Right renal cortex interstitium (tissue), 3 donors: ENCODE data around the gene SLC25A26. TPM values are rescaled to one million over a fixed set of nuclear protein-coding genes. Genes with fewer than 3 reads are reported as not detected.

Experiments used
- DNase-seq, 3 donors: peaks; one replicate each; pipeline ENCODE4 v3.0.0-alpha.2; 2013; ENCODE audit warnings: low read depth in 3 of 3, low spot score in 2 of 3
- polyA plus RNA-seq, 3 donors: library from polyadenylated mRNA; unstranded; fragments of 120-200 nt; gene quantifications; one replicate each; pipeline ENCODE4 v1.2.1, GENCODE V29; 2013; ENCODE audit not compliant: insufficient read length in 3 of 3

Gene SLC25A26, protein sequence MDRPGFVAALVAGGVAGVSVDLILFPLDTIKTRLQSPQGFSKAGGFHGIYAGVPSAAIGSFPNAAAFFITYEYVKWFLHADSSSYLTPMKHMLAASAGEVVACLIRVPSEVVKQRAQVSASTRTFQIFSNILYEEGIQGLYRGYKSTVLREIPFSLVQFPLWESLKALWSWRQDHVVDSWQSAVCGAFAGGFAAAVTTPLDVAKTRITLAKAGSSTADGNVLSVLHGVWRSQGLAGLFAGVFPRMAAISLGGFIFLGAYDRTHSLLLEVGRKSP
- polyA plus RNA-seq, result 10 to 100 TPM; 21.6 to 29.8 (median 26.0) TPM

DNA sequence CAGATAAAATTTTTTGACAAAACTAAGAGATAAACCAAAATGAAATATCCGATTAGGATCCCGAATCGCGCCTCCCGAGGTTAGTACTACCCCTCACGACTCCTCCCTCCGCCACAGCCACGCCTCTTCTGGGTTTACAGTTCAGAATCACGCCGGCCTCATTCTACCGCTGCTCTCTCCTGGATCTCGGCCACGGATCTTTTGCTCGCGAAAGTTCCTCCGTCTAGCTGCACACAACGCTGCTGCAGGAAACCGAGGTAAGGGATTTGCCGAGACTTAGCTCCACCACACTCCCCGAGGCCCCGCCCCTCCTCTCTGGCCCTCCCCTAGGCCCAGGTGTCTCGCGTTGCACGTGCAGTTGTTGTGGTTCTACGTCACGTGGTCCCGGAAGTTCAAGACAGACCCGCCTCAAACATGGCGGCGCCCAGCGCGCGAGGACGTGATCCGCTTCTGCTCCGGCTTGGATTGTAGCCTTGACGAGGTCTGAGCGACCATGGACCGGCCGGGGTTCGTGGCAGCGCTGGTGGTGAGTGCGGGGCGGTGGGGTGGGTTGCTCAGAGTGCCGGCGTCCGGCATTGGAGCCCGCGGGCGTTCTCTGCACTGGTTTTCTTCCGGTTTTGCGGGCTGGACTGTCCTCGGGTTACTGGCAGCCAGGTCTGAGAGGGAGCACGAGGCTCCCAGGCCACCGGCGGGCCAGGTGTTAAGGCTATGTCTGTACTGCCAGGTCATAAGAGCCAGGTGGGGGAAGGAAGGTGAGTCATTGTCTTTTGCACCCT is at the start of gene SLC25A26:
Gene SLC25A26, plus strand, starts transcription at position 400 of the 776 bp plus-strand sequence. Its CDS starts 94 bp downstream, at position 494.
- DNase-seq, result peak; percentile 88 to 96 (median 91)

DNA sequence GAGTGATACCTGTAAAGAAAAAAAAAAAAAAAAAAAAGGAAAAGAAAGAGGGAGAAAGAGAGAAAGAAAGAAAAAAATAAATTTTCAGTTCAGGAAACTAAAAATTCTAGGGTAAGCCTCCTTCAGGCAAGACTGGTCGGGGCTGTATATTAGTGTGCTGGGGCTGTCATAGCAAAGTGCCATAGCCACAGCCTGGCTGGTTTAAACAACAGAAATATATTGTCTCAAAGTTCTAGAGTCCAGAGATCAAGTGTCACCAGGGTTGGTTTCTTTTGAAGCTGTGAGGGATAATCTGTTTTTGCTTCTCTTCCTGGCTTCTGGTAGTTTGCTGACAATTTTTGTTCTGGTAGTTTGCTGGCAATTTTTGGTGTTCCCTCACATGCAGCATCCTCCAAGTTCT is 48.4 kb upstream of the SLC25A26 start:
- no peak for DNase-seq

DNA sequence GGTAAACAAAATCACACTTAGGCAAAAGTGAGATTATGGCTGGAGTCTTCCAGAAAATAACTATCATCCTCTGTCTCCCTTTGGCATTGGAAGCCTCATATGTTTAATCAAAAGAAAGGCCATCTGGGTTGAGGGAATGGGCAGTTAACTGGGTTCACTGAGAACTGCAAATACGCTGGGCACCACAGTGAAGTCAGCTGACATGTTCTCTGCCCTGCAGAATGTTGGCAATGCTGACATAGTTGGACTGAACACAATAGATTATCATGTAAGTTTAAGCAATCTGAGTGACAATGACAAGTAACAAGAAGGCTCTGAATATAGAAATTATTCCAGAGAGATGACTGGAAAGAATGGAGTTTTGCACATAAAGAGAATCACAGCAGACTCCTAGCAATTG is 43.8 kb upstream of the SLC25A26 start:
- DNase-seq, result no peak

DNA sequence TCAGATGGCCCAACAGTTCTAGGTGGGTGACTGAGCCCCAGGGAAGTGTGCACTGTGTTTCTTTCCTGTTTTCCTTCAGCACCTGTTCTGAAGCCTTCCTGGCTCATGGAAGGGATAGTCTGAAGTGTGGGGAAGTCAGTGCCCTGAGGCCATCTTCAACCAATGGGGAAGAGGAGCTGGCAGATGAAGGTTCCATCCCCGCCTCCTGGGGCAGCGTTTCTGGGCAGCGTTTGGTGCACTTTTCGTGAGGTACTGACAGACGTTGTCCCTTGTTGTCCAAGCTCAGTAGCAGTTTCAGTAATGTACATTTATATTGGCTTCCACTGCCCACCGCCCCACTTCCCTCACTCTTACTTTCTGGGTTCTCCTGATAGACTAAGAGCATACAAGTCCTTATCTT is 42.6 kb upstream of the SLC25A26 start:
- no peak for DNase-seq

GRCh38 chr3:66179793-66180192 is 41.0 kb upstream of the SLC25A26 start:
- DNase-seq, result no peak

DNA sequence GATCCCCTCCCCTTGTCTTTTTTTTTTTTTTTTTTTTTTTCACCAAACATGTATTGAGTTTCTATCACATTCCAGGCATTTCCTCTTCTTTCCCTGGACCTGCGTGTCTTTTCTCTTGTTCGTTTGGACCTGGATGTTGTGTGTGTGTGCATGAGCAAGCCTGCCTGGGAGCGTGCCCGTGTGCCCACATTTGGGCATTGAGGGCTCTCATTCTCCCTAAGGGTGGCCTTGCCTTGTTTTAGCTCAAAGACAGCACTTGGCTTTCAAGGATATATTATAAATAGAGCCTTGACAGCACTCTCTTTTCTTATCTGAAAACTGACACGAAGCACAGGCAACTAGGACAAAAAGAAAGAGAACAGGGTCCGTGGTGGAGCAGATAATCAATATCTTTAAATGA is 39.0 kb upstream of the SLC25A26 start:
- no peak for DNase-seq

DNA sequence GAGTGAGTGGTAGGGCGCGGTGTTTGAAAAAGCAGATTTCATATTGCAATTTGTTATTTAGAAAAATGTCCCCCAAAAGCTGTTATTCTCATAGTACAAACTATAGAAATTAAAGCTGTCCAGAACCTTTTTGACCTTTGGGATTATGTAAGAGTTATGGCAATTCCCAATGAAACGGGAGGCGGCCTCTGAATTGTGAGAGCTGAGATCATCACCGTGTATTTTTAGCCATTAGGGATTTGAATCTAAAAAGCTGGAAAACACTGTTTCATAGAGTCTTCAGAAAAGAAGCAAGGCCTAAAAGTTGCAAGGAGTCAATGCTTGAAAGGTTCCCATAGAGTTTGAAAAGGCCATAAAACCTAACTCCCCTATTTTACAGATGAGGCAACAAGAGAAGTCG is 38.6 kb upstream of the SLC25A26 start:
- no peak for DNase-seq

DNA sequence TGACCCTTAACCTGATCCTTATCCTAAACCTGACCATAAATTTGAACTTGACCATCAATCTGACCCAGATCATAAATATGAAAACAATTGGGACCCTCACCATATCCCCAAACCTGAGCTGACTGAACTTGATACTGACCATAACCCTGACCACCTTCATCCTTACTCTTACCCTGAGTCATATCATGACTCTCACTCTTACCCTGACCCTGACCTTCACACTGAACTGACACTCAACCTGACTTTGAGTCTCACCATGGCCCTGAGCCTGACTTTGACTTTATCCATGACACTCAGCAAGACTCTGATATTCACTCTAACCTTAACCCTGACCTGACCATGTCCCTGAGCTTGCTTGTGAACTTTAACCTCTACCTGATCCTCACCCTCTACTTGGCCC is 34.3 kb upstream of the SLC25A26 start:
- DNase-seq, result no peak

DNA sequence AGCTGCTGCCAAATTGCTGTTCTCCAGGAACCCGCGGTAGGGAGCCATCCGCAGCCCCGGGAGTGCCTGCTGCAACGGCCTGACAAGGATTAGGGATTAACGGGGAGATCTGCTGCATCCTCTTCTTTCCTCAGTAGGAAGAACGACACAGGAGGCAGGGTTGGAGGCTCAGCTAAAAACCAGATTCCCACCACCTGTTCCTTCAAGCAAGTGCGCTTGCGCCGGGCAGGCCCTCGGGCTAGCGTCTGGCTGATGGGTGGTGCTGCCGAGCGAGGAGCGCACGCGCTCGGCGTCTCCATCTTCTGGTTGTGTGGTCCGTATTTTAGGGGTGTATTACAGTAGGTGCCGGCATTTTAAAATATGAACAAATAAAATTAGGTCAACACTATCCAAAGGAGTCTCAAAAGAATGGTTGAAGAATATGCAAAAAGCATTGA is 25.4 kb upstream of the SLC25A26 start:
- DNase-seq, result peak in 2 of 3 donors; percentile 36 to 56

GRCh38 chr3:66196633-66197032 is 24.2 kb upstream of the SLC25A26 start:
- no peak for DNase-seq

- no peak for DNase-seq
These were observed 22.2 kb upstream of the SLC25A26 start for GRCh38 chr3:66198437-66199088.

DNA sequence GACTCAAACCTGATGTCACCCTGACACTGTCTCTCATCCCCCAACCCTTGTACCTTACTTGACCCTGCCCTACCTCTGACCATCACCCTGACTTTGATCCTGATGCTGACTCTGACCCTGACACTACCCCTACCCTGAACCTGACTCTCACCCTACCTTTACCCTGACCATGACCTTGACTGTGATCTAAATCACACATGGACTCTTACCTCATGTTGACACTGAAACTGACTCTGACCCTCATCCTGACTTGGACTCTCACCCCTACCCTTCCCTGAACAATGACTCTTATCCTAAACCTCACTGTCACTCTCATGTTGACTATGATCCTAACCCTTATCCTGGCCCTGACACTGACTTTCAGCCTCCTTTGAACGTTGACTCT is 21.7 kb upstream of the SLC25A26 start:
- DNase-seq, result no peak

DNA sequence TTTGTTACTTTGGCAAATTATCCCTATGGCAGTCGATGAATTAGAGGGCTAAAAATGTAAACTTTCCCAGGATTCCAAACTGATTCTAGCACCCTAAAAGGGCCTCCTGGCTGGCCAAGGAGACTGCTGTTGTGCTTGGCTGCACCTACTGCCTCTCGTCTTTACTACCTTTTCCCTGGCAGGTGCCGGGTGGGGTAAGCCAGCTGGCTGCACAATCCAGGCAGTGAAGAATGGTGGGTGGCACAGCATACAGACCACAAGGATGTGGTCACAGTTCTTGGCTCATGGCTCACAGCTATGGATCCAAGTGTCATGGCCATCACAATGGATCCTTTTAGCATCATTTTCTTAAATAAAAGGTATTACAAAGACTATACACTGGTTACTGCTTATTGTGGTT is 20.7 kb upstream of the SLC25A26 start:
- DNase-seq, result no peak

DNA sequence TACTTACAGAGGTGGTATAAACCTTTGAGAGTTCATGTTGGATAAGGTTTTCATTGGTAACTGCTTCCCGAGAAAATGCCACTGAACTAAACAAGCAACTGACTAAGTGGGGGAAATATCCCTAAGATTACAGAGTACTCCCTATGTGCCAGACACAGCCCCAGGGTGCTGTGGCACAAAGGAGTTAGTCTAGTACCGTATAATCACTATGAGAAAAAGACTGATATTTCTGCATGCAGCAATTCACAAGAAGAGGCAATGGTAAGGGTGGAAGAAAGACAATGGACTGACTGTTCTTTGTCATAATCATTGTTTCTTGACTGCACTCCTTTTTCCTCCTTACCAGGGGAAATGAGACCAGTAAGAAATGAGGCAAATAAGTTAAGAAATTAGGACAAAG is 20.0 kb upstream of the SLC25A26 start:
- DNase-seq, result no peak

GRCh38 chr3:66203275-66203674 is 17.5 kb upstream of the SLC25A26 start:
- no peak for DNase-seq

DNA sequence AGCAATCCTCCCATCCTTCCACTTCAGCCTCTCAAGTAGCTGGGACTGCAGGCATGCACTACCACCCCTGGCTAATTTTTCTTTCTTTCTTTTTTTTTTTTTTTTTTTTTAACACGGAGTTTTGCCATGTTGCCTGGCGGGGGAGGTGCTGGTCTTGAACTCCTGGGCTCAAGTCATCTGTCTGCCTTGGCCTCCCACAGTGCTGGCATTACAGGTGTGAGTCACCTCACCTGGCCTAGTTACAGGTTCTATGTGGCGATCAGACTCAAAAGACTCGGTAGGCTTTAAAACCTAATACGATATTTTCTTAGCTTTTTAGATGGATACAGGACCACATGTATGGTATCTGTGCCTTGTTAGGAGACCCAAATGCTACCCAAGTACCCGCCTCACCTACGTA is 14.0 kb upstream of the SLC25A26 start:
- no peak for DNase-seq

DNA sequence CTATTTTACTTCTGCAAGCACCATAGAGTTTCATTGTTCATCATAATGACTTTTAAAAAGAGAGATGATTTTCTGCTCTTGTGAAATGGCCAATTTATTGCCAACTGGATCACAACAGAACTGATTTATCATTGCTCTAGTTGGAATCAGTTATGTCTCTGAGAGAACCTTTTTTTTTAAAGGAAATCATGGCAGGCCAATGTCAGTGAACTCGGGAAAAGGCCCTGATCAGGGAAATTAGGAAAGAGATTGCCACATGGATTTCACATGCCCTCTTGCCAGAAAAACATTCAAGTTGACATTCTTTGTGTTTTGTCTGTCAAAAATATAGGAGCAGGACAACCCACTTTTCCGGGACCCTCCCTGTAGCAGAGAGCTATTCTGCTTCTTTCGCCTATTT is 12.6 kb upstream of the SLC25A26 start:
- DNase-seq, result no peak

GRCh38 chr3:66210687-66211295 is 10.0 kb upstream of the SLC25A26 start:
- DNase-seq, result no peak

GRCh38 chr3:66211779-66212178 is 9.0 kb upstream of the SLC25A26 start:
- no peak for DNase-seq

GRCh38 chr3:66215106-66215505 is 5.7 kb upstream of the SLC25A26 start:
- no peak for DNase-seq

- no peak for DNase-seq
These were observed 735 bp upstream of the SLC25A26 start for GRCh38 chr3:66220066-66220465.
